Right cardiac atrium (tissue), 5 donors: ENCODE results near the gene MGST3. TPM values are rescaled to one million over a fixed set of nuclear protein-coding genes. Genes with fewer than 3 reads are reported as not detected.
"Not testable (repeated sequence)": the region's sequence is repeated elsewhere in the genome, so short reads cannot be mapped to it uniquely, and the experiment has no call there.

ENCODE experiments used
- ATAC-seq, 2 donors: fragments of 200-7000 bp; cut with Tn5 transposase; one replicate each; pipeline versions ENCODE4 v1.8.0 to v1.9.1; 2020; ENCODE audit warnings: moderate library complexity in 2 of 2, mild to moderate bottlenecking in 1 of 2
- DNase-seq, 3 donors: peaks; one replicate each; pipeline ENCODE4 v3.0.0-alpha.2; 2020
- H3K27ac ChIP-seq: one replicate; pipeline ENCODE4 v1.5.1; 2013; ENCODE audit warnings: mild to moderate bottlenecking, low read length, control low read depth, moderate library complexity
- H3K27me3 ChIP-seq: one replicate; pipeline ENCODE4 v1.6.1; 2013; ENCODE audit not compliant: control insufficient read depth, insufficient read depth
- H3K4me1 ChIP-seq: one replicate; pipeline ENCODE4 v1.6.1; 2013; ENCODE audit warnings: low read length; ENCODE audit not compliant: control insufficient read depth, insufficient read depth
- H3K4me3 ChIP-seq: one replicate; pipeline ENCODE4 v1.5.1; 2013; ENCODE audit warnings: low read length, control low read depth
- H3K9me3 ChIP-seq: one replicate; pipeline ENCODE4 v1.6.1; 2013; ENCODE audit warnings: low read length; ENCODE audit not compliant: control insufficient read depth
- WGBS: extraction: QIAGEN DNeasy Blood & Tissue Kit; methylation state at CpG from one replicate; pipeline ENCODE4 v1.1.7; 2013; 5-methylcytosine and 5-hydroxymethylcytosine counted together
- intact Hi-C, 4 donors: fragments of 100-400 bp; cut with DNase I; formaldehyde crosslinking; loops; one replicate each; pipeline versions ENCODE4 v1.11.0 to v1.14.0; 2022 to 2023
- polyA plus RNA-seq: library from polyadenylated mRNA; stranded (reverse); fragments of 200-250 nt; gene quantifications from one replicate; pipeline ENCODE4 v1.2.3, GENCODE V29; 2013
- total RNA-seq, 4 donors: library from RNA; stranded (reverse); fragmentation: NEBNext Ultra II Directional; extraction: Animal tissue kit (Norgen Biotek cat#: 25700); gene quantifications; one replicate each; pipeline ENCODE4 v1.2.1, GENCODE V29; 2021
- donor health status: healthy with polysubstance abuse.
- donor health status: DM: no; HTN: yes; CAD: no.
- donor health status: DM: no; HTN: no; CAD: no.
- donor health status: DM: no; HTN: yes; CAD: no; lungs with severe emphysema.
- donor health status: DM: yes; HTN: yes; CAD: no.

The MGST3 gene
- total and polyA plus RNA-seq, 5 donors = 444 to 805 (median 483) TPM

GRCh38 chr1:165698761-165699052 lies 67.7 kb downstream of the MGST3 start:
- Histone ChIP-seq H3K27ac (peak overlapping the region; percentile 66), H3K4me3 (peak overlapping the region; percentile 60), H3K27me3 (no peaks in the 10 kb centered on the region), H3K4me1 (peaks cover 4% of the 10 kb centered on the region), H3K9me3 (no peaks in the 10 kb centered on the region)
- WGBS = under 1% methylated on average over 7 of the region's 7 CpGs
- DNase-seq (no peak), ATAC-seq (no peak)
- intact Hi-C loops = no loop called here

- Histone ChIP-seq H3K27ac (no peak overlapping the region), H3K27me3 (no peaks in the 10 kb centered on the region), H3K4me3 (no peak overlapping the region), H3K4me1 (peaks cover 4% of the 10 kb centered on the region), H3K9me3 (no peaks in the 10 kb centered on the region)
- ATAC-seq = no peak
- 94% methylated on average over 3 of the region's 3 CpGs for WGBS
- intact Hi-C loops = no loop called here
- no peak for DNase-seq
Measured at GRCh38 chr1:165699577-165699976, 68.5 kb downstream of the MGST3 start.

- ATAC-seq, H3K4me1 ChIP-seq, H3K9me3 ChIP-seq, H3K27ac ChIP-seq, H3K4me3 ChIP-seq, intact Hi-C loops, H3K27me3 ChIP-seq: not testable (repeated sequence)
- WGBS = 68% methylated on average over 7 of the region's 7 CpGs
- DNase-seq = peak in 1 of 3 donors; percentile 54
Measured at GRCh38 chr1:165701922-165702321, 70.9 kb downstream of the MGST3 start.

GRCh38 chr1:165703648-165704047 lies 72.6 kb downstream of the MGST3 start:
- no peaks in the 10 kb centered on the region for H3K4me1 ChIP-seq
- 79% methylated on average over 2 of the region's 2 CpGs for WGBS
- DNase-seq (no peak), ATAC-seq (no peak)
- no peak overlapping the region for H3K4me3 ChIP-seq
- H3K27me3 ChIP-seq = no peaks in the 10 kb centered on the region
- no peaks in the 10 kb centered on the region for H3K9me3 ChIP-seq
- intact Hi-C loops = no loop called here
- H3K27ac ChIP-seq = no peak overlapping the region

Other genes starting within 250 kb of the MGST3 start
- gene RXRG, start 186.1 kb upstream of the MGST3 start, total RNA-seq = 1 to 10 TPM; 2.1 to 4.7 (median 3.9) TPM
- 1.4 TPM for gene RXRG, start 186.1 kb upstream of the MGST3 start, polyA plus RNA-seq
- gene LRRC52, start 87.2 kb upstream of the MGST3 start, total RNA-seq = not detected
- gene LRRC52, start 87.2 kb upstream of the MGST3 start, polyA plus RNA-seq = 0.05 TPM
- gene ALDH9A1, start 67.3 kb downstream of the MGST3 start, total RNA-seq = 10 to 100 TPM; 42.9 to 49.7 (median 45.7) TPM
- 34.5 TPM for gene ALDH9A1, start 67.3 kb downstream of the MGST3 start, polyA plus RNA-seq
- 10 to 100 TPM; 45.7 to 62.7 (median 55.6) TPM for gene TMCO1, start 137.6 kb downstream of the MGST3 start, total RNA-seq
- gene TMCO1, start 137.6 kb downstream of the MGST3 start, polyA plus RNA-seq = 54.9 TPM
- gene UCK2, start 196.4 kb downstream of the MGST3 start, total RNA-seq = 10 to 100 TPM in 2 of 4 donors, 1 to 10 TPM in 2; 7.7 to 11.3 (median 9.9) TPM
- gene UCK2, start 196.4 kb downstream of the MGST3 start, polyA plus RNA-seq = 6.9 TPM